ENCODE data around the gene SYNPO2.

DNA sequence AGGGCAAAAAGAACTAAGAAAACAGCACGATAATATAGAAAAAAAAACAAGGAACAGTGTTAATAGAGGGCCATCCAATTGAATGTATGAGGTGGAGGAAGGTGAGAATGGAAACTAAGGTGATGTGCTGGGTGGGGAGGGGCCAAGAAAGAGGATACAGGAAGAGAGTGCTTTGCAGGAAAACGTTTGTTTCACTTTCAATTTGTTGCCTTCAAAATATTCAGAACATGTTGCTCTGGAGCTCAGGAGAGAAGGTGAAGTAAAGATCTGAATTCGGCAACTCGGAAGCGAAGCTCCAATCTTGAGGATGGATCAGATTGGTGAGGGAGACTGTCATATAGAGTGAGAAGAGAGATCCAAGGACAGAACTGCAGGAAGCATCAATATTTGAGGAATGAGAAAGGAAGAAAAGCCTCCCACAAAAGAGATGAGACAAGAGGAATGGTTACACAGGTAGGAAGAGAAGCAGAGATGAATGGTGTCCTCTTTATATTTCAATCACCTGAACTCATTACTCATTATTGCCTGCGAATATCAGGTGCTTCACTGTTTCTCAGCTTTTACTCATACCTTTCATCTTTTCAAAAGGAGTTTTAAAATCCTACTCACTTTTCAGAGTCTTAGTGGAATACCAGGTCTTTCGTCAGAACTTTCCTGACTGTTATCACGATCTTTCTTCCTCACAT is 38.0 kb upstream of the SYNPO2 start:
- TF ChIP-seq, protein P1, sequence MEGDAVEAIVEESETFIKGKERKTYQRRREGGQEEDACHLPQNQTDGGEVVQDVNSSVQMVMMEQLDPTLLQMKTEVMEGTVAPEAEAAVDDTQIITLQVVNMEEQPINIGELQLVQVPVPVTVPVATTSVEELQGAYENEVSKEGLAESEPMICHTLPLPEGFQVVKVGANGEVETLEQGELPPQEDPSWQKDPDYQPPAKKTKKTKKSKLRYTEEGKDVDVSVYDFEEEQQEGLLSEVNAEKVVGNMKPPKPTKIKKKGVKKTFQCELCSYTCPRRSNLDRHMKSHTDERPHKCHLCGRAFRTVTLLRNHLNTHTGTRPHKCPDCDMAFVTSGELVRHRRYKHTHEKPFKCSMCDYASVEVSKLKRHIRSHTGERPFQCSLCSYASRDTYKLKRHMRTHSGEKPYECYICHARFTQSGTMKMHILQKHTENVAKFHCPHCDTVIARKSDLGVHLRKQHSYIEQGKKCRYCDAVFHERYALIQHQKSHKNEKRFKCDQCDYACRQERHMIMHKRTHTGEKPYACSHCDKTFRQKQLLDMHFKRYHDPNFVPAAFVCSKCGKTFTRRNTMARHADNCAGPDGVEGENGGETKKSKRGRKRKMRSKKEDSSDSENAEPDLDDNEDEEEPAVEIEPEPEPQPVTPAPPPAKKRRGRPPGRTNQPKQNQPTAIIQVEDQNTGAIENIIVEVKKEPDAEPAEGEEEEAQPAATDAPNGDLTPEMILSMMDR (conservative IDR thresholded peaks at IDR 0.05): no peak
- TF ChIP-seq EZH2 (IDR thresholded peaks at IDR 0.05; ENCODE audit: low read depth): no peak

Data from PC-9 (cell line).